ENCODE data around the gene ZNF236. TPM values are rescaled to one million over a fixed set of nuclear protein-coding genes. Genes with fewer than 3 reads are reported as not detected.
"Not testable (repeated sequence)": the region's sequence is repeated elsewhere in the genome, so short reads cannot be mapped to it uniquely, and the experiment has no call there.

Gene ZNF236
- total RNA-seq, 1 experiment from 2014 or later, result 27.1 TPM

- Histone ChIP-seq H3K4me1 (ENCODE audit: low read length) (peaks cover 63% of the 10 kb centered on the region), H3K9me3 (ENCODE audit: low read length) (no peaks in the 10 kb centered on the region), H3K9me2 (replicated peaks; ENCODE audit: insufficient read depth, low read length) (no peaks in the 10 kb centered on the region), H3K4me3 (ENCODE audit: low read length) (no peak overlapping the region), H2AFZ (ENCODE audit: low read length) (no peak overlapping the region), H3K27me3 (ENCODE audit: low read length) (no peaks in the 10 kb centered on the region), H4K20me1 (ENCODE audit: insufficient read depth, low read depth, low read length) (no peaks in the 10 kb centered on the region), H3K4me2 (ENCODE audit: low read depth, low read length, poor library complexity, severe bottlenecking) (no peak overlapping the region), H3K36me3 (ENCODE audit: insufficient read depth, low read length) (peaks cover 27% of the 10 kb centered on the region), H3K27ac (ENCODE audit: low read length) (no peak overlapping the region; the same call in 1 of the 2 replicates), H3K79me2 (ENCODE audit: low read length) (peaks cover 1% of the 10 kb centered on the region; the same call in 1 of the 2 replicates), H3K9ac (ENCODE audit: low read length) (no peak overlapping the region)
- DNase-seq, result no peak
Measured at GRCh38 chr18:76988827-76989646, 166.7 kb downstream of the ZNF236 start.

DNA sequence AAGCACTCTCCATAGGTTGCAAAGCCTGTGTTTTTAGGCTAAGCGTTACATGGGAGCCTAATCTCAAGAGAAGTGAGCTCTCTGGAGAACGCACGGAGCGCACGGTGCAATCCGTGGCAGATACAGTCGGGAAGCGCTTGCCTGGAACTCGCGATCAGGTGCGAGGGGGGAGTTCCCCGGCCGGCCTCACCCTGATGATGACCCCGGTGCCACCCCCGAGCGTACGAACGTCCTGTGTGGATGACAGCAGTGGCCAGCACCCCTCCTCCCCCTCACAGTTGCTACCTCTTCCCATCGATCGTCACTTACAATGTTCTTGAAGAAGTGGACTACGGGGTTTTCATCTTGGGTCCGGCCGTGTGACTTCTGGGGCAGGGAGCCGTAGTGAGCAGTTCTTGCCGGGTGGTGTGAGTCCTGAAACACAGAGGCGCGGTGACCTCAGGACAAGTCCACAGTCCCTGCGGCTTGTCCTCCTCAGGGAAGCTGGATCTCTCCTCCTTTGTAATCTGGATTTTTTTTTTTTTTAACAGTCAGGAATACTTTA is 167.4 kb downstream of the ZNF236 start:
- H2AFZ ChIP-seq (ENCODE audit: low read length), result no peak overlapping the region
- no peaks in the 10 kb centered on the region for H3K9me2 ChIP-seq (replicated peaks; ENCODE audit: insufficient read depth, low read length)
- peaks cover 20% of the 10 kb centered on the region; the same call in 1 of the 2 replicates for H3K36me3 ChIP-seq (ENCODE audit: insufficient read depth, low read length)
- H3K9ac ChIP-seq (ENCODE audit: low read length), result no peak overlapping the region
- H3K79me2 ChIP-seq (ENCODE audit: low read length), result no peaks in the 10 kb centered on the region
- no peaks in the 10 kb centered on the region for H3K27me3 ChIP-seq (ENCODE audit: low read length)
- no peak for DNase-seq
- H3K27ac ChIP-seq (ENCODE audit: low read length), result peak overlapping the region; percentile 71
- H3K4me3 ChIP-seq (ENCODE audit: low read length), result no peak overlapping the region
- H3K9me3 ChIP-seq (ENCODE audit: low read length), result no peaks in the 10 kb centered on the region
- H4K20me1 ChIP-seq (ENCODE audit: insufficient read depth, low read depth, low read length), result no peaks in the 10 kb centered on the region
- no peak overlapping the region for H3K4me2 ChIP-seq (ENCODE audit: low read depth, low read length, poor library complexity, severe bottlenecking)
- peaks cover 64% of the 10 kb centered on the region for H3K4me1 ChIP-seq (ENCODE audit: low read length)

DNA sequence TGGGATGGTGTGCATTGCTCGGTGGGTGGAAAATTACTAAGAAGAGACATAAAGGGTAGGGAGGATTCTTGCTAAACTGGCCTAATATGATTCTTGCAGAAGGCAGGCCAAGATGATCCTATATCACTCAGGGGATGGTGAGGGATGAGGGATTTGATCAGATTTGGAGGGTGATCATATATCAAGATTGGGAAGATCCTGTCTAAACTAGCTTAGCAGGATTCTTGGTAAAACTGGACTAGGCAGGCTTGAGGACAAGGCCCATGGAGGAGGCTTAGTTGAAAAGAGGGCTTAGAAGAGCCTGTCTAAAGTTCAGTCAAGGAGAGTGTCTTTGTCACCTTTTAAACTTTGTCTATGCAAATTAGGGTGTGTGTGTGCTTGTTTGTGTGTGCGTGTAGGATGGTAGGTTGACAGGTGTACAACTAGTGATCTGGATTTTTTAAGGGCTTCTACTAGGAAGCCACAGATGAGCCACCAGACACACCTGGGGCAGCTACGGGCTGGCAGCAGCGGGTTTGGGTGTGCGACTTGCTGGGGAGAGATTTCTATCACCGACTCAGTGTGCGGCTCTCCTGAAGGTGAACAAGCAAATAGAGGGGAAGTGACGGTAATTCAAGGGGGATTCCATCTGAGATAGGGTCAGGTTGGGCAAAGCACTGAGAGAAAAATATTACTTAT is 168.1 kb downstream of the ZNF236 start:
- H3K79me2 ChIP-seq (ENCODE audit: low read length); H3K4me2 ChIP-seq (ENCODE audit: low read depth, low read length, poor library complexity, severe bottlenecking): not testable (repeated sequence)
- DNase-seq, result peak; percentile 70

GRCh38 chr18:76991021-76991688 is 168.8 kb downstream of the ZNF236 start:
- no peak for DNase-seq
- Histone ChIP-seq H3K9ac (ENCODE audit: low read length) (no peak overlapping the region), H3K27me3 (ENCODE audit: low read length) (no peaks in the 10 kb centered on the region), H3K9me2 (replicated peaks; ENCODE audit: insufficient read depth, low read length) (no peaks in the 10 kb centered on the region), H3K79me2 (ENCODE audit: low read length) (no peaks in the 10 kb centered on the region), H3K4me2 (ENCODE audit: low read depth, low read length, poor library complexity, severe bottlenecking) (no peak overlapping the region), H4K20me1 (ENCODE audit: insufficient read depth, low read depth, low read length) (no peaks in the 10 kb centered on the region), H3K4me1 (ENCODE audit: low read length) (peaks cover 69% of the 10 kb centered on the region), H3K36me3 (ENCODE audit: insufficient read depth, low read length) (peaks cover 16% of the 10 kb centered on the region; the same call in 1 of the 2 replicates), H3K9me3 (ENCODE audit: low read length) (no peaks in the 10 kb centered on the region), H2AFZ (ENCODE audit: low read length) (no peak overlapping the region), H3K27ac (ENCODE audit: low read length) (peak overlapping the region; percentile 71), H3K4me3 (ENCODE audit: low read length) (no peak overlapping the region)

More for the DNA sequence above, 168.1 kb downstream of the ZNF236 start:
- H3K4me3 ChIP-seq (ENCODE audit: low read length); H3K9me3 ChIP-seq (ENCODE audit: low read length); H2AFZ ChIP-seq (ENCODE audit: low read length); H3K9me2 ChIP-seq (replicated peaks; ENCODE audit: insufficient read depth, low read length); H4K20me1 ChIP-seq (ENCODE audit: insufficient read depth, low read depth, low read length); H3K9ac ChIP-seq (ENCODE audit: low read length); H3K27me3 ChIP-seq (ENCODE audit: low read length): not testable (repeated sequence)
- Histone ChIP-seq H3K36me3 (ENCODE audit: insufficient read depth, low read length) (peaks cover 16% of the 10 kb centered on the region; the same call in 1 of the 2 replicates), H3K4me1 (ENCODE audit: low read length) (peaks cover 65% of the 10 kb centered on the region), H3K27ac (ENCODE audit: low read length) (peak overlapping the region; percentile 71)

- Histone ChIP-seq H3K79me2 (ENCODE audit: low read length) (no peaks in the 10 kb centered on the region), H3K9ac (ENCODE audit: low read length) (no peak overlapping the region), H3K4me3 (ENCODE audit: low read length) (no peak overlapping the region), H3K4me1 (ENCODE audit: low read length) (peaks cover 70% of the 10 kb centered on the region), H4K20me1 (ENCODE audit: insufficient read depth, low read depth, low read length) (no peaks in the 10 kb centered on the region), H2AFZ (ENCODE audit: low read length) (no peak overlapping the region), H3K36me3 (ENCODE audit: insufficient read depth, low read length) (peaks cover 6% of the 10 kb centered on the region; the same call in 1 of the 2 replicates), H3K9me3 (ENCODE audit: low read length) (no peaks in the 10 kb centered on the region), H3K4me2 (ENCODE audit: low read depth, low read length, poor library complexity, severe bottlenecking) (no peak overlapping the region), H3K27ac (ENCODE audit: low read length) (peak overlapping the region; percentile 7; the same call in 1 of the 2 replicates), H3K9me2 (replicated peaks; ENCODE audit: insufficient read depth, low read length) (no peaks in the 10 kb centered on the region), H3K27me3 (ENCODE audit: low read length) (no peaks in the 10 kb centered on the region)
- peak; percentile 62 for DNase-seq
Measured at GRCh38 chr18:76992226-76993084, 170.1 kb downstream of the ZNF236 start.

GRCh38 chr18:76993085-76993382 is 170.7 kb downstream of the ZNF236 start:
- Histone ChIP-seq H3K4me3 (ENCODE audit: low read length) (no peak overlapping the region), H3K27ac (ENCODE audit: low read length) (no peak overlapping the region), H2AFZ (ENCODE audit: low read length) (no peak overlapping the region), H3K27me3 (ENCODE audit: low read length) (no peaks in the 10 kb centered on the region), H3K4me2 (ENCODE audit: low read depth, low read length, poor library complexity, severe bottlenecking) (no peak overlapping the region), H3K36me3 (ENCODE audit: insufficient read depth, low read length) (peaks cover 1% of the 10 kb centered on the region; the same call in 1 of the 2 replicates), H3K9ac (ENCODE audit: low read length) (no peak overlapping the region), H4K20me1 (ENCODE audit: insufficient read depth, low read depth, low read length) (no peaks in the 10 kb centered on the region), H3K9me2 (replicated peaks; ENCODE audit: insufficient read depth, low read length) (no peaks in the 10 kb centered on the region), H3K9me3 (ENCODE audit: low read length) (no peaks in the 10 kb centered on the region), H3K79me2 (ENCODE audit: low read length) (no peaks in the 10 kb centered on the region), H3K4me1 (ENCODE audit: low read length) (peaks cover 66% of the 10 kb centered on the region)
- DNase-seq, result no peak

DNA sequence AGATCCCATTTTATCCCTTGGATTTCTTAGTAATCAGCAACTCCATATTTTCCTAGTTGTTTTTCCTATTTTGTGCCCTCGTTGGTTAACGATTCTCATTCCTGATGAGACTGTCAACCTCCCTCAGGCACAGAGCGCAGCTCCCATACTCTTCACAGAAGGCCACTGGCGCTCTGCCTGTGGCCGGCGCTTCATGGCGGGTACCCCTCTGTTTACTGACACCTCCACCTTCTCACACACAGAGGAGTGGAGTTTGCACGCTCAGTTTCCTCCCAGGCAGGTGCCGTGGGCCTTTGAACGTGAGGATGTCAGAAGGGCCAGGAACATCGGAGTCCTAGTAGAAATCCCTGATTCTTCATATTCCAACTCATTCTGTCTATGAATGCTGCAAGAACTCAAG is 171.2 kb downstream of the ZNF236 start:
- H3K4me2 ChIP-seq (ENCODE audit: low read depth, low read length, poor library complexity, severe bottlenecking), result no peak overlapping the region
- no peaks in the 10 kb centered on the region for H3K79me2 ChIP-seq (ENCODE audit: low read length)
- H2AFZ ChIP-seq (ENCODE audit: low read length), result no peak overlapping the region
- peaks cover 61% of the 10 kb centered on the region for H3K4me1 ChIP-seq (ENCODE audit: low read length)
- no peak for DNase-seq
- no peak overlapping the region for H3K9ac ChIP-seq (ENCODE audit: low read length)
- H3K9me2 ChIP-seq (replicated peaks; ENCODE audit: insufficient read depth, low read length), result no peaks in the 10 kb centered on the region
- no peaks in the 10 kb centered on the region for H4K20me1 ChIP-seq (ENCODE audit: insufficient read depth, low read depth, low read length)
- H3K27ac ChIP-seq (ENCODE audit: low read length), result no peak overlapping the region
- no peaks in the 10 kb centered on the region for H3K9me3 ChIP-seq (ENCODE audit: low read length)
- no peaks in the 10 kb centered on the region for H3K27me3 ChIP-seq (ENCODE audit: low read length)
- no peaks in the 10 kb centered on the region for H3K36me3 ChIP-seq (ENCODE audit: insufficient read depth, low read length)
- H3K4me3 ChIP-seq (ENCODE audit: low read length), result no peak overlapping the region

Data from Karpas-422 (cell line).